ENCODE measurements around the gene ADRA1B. TPM values are rescaled to one million over a fixed set of nuclear protein-coding genes. Genes with fewer than 3 reads are reported as not detected.

ADRA1B gene
- total RNA-seq, 2 experiments from 2014 or later, result not detected

DNA sequence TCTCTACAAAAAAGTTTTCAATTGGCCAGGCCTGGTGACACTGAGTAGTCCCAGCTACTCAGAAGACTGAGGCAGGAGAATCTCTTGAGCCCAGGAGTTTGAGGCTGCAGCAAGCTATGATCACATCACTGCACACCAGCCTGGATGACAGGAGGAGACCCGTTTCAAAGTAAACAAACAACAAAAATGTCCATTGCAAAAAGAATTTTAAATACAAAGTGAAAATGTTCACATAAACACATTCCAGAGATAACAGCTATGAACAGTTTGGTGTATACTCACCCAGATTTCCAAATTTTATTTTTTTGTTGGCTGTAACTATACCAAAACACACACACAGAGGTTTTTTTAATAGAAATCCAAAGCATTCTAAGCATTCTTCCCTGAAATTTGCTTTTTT is 39.8 kb downstream of the ADRA1B start:
- intact Hi-C loops (cut with DNase I, micrococcal nuclease), result no loop called here
- Histone ChIP-seq H3K9me3 (ENCODE audit: control insufficient read depth in 1 of 2, insufficient read depth in 1 of 2, low read length in 2 of 2) (no peaks in the 10 kb centered on the region), H3K27ac (ENCODE audit: low read depth in 1 of 2, low read length in 2 of 2) (no peak overlapping the region), H3K4me3 (ENCODE audit: low read length) (no peak overlapping the region), H3K36me3 (ENCODE audit: insufficient read depth, low read length) (no peaks in the 10 kb centered on the region), H3K27me3 (ENCODE audit: control insufficient read depth in 1 of 2, insufficient read depth in 2 of 2, low read length in 2 of 2) (no peaks in the 10 kb centered on the region), H3K4me1 (ENCODE audit: insufficient read depth, low read length) (no peaks in the 10 kb centered on the region)
- no peak overlapping the region for H3K27ac Mint-ChIP-seq
- DNase-seq, result no peak
- H3K36me3 Mint-ChIP-seq (ENCODE audit: low read depth), result no peaks in the 10 kb centered on the region
- POLR2A ChIA-PET, result no interaction called here
- peaks cover 23% of the 10 kb centered on the region for H3K27me3 Mint-ChIP-seq
- H3K4me1 Mint-ChIP-seq (ENCODE audit: low read depth), result no peaks in the 10 kb centered on the region
- H3K9me3 Mint-ChIP-seq, result no peaks in the 10 kb centered on the region
- CTCF ChIA-PET, result interaction anchor here (0.6 kb wide), 1 partner anchor 146 kb away, joined by 4 read pairs; no protein-coding TSS in a partner anchor
- no peak for TF ChIP-seq CTCF (IDR thresholded peaks at IDR 0.05)
- H3K4me3 Mint-ChIP-seq, result no peak overlapping the region
- no peak for ATAC-seq (ENCODE audit: poor library complexity)

GRCh38 chr5:159961176-159962160 is 45.2 kb downstream of the ADRA1B start:
- ChIA-PET CTCF (no interaction called here), POLR2A (no interaction called here)
- Mint-ChIP-seq H3K4me1 (ENCODE audit: low read depth) (no peaks in the 10 kb centered on the region), H3K9me3 (no peaks in the 10 kb centered on the region), H3K36me3 (ENCODE audit: low read depth) (no peaks in the 10 kb centered on the region), H3K27ac (no peak overlapping the region), H3K4me3 (no peak overlapping the region), H3K27me3 (peaks cover 22% of the 10 kb centered on the region)
- intact Hi-C loops (cut with DNase I, micrococcal nuclease), result no loop called here
- no peak for TF ChIP-seq CTCF (IDR thresholded peaks at IDR 0.05)
- no peaks in the 10 kb centered on the region for H3K9me3 ChIP-seq (ENCODE audit: control insufficient read depth in 1 of 2, insufficient read depth in 1 of 2, low read length in 2 of 2)
- H3K27ac ChIP-seq (ENCODE audit: low read depth in 1 of 2, low read length in 2 of 2), result no peak overlapping the region
- no peaks in the 10 kb centered on the region for H3K36me3 ChIP-seq (ENCODE audit: insufficient read depth, low read length)
- peaks cover 4% of the 10 kb centered on the region for H3K4me1 ChIP-seq (ENCODE audit: insufficient read depth, low read length)
- no peak overlapping the region for H3K4me3 ChIP-seq (ENCODE audit: low read length)
- peaks cover 0 to 2% of the 10 kb centered on the region in 2 experiments for H3K27me3 ChIP-seq (ENCODE audit: control insufficient read depth in 1 of 2, insufficient read depth in 2 of 2, low read length in 2 of 2)
- no peak for DNase-seq
- ATAC-seq (ENCODE audit: poor library complexity), result no peak

DNA sequence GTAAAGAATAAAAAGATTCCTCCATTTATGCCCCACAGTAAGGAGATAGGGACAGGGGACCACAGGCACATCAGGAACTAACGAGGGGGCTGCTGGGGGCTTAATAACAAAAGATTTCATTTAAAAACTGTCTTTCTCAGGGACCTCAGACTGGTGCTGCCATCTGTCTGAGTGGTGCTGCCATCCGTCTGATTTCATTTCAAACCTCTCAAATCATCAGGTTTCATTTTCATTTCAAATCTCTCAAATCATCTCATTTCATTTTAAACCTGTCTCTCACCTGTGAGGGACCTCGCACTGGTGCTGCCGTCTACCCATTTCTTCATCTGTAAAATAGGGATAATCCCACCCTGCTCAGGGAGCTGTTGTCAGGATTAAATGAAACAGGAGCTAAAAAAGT is 45.9 kb downstream of the ADRA1B start:
- Mint-ChIP-seq H3K36me3 (ENCODE audit: low read depth) (no peaks in the 10 kb centered on the region), H3K4me1 (ENCODE audit: low read depth) (no peaks in the 10 kb centered on the region), H3K27me3 (peaks cover 29% of the 10 kb centered on the region), H3K27ac (no peak overlapping the region), H3K4me3 (no peak overlapping the region), H3K9me3 (no peaks in the 10 kb centered on the region)
- TF ChIP-seq CTCF (IDR thresholded peaks at IDR 0.05), result no peak
- DNase-seq, result no peak
- intact Hi-C loops (cut with DNase I, micrococcal nuclease), result no loop called here
- POLR2A ChIA-PET, result no interaction called here
- ATAC-seq (ENCODE audit: poor library complexity), result no peak
- Histone ChIP-seq H3K27ac (ENCODE audit: low read depth in 1 of 2, low read length in 2 of 2) (no peak overlapping the region), H3K9me3 (ENCODE audit: control insufficient read depth in 1 of 2, insufficient read depth in 1 of 2, low read length in 2 of 2) (no peaks in the 10 kb centered on the region), H3K27me3 (ENCODE audit: control insufficient read depth in 1 of 2, insufficient read depth in 2 of 2, low read length in 2 of 2) (peaks cover 0 to 2% of the 10 kb centered on the region in 2 experiments), H3K4me3 (ENCODE audit: low read length) (no peak overlapping the region), H3K4me1 (ENCODE audit: insufficient read depth, low read length) (peaks cover 4% of the 10 kb centered on the region), H3K36me3 (ENCODE audit: insufficient read depth, low read length) (no peaks in the 10 kb centered on the region)
- CTCF ChIA-PET, result no interaction called here
